Spleen (tissue), 7 donors: ENCODE results near the gene UMPS.

ENCODE experiments used
- POLR2A ChIP-seq, 3 donors: fragments of 450-650 bp; IDR thresholded peaks; one replicate each; pipeline ENCODE4 v1.5.1; 2017; ENCODE audit warnings: antibody characterized with exemption in 3 of 3, mild to moderate bottlenecking in 1 of 3
- TF ChIP-seq, protein P1 (sequence below), 11 experiments: fragments of 200-600 bp in 7 of 11; fragments of 450-650 bp in 4 of 11; sonication (generic) in 4 of 11; IDR thresholded peaks in 8 of 11; conservative IDR thresholded peaks in 3 of 11; 1 replicate in 7 of 11; 2 replicates in 4 of 11; pipeline versions ENCODE4 v1.4.0 to v1.8.0; 2016 to 2021; ENCODE audit warnings: antibody characterized with exemption in 11 of 11, inconsistent platforms in 4 of 11, mild to moderate bottlenecking in 1 of 11
- donor health status: DM: no; HTN: no; CAD: no; lungs with moderate emphysema.
- donor health status: DM: no; HTN: no; CAD: no.
- donor health status: DM: no; HTN: no; CAD: no.

DNA sequence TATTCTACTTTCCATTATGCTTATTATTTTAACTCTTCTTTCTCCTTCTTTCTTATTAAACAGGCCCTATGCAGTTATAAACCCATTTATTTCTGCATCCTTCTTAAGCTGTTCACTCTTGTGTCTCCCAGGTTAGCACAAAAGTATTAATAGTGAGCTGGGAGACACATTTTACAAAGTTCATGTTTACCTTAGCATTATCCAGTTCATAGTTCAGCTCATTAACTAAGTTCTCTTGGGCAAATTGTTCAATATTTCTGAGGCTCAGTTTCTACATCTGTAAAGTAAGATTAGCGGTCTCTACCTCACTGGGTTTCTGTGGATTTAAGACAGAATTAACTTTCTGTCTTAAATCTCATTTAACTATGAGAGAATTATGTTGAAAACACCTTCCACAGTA lies 31.2 kb upstream of the UMPS start:
- TF ChIP-seq, protein P1, sequence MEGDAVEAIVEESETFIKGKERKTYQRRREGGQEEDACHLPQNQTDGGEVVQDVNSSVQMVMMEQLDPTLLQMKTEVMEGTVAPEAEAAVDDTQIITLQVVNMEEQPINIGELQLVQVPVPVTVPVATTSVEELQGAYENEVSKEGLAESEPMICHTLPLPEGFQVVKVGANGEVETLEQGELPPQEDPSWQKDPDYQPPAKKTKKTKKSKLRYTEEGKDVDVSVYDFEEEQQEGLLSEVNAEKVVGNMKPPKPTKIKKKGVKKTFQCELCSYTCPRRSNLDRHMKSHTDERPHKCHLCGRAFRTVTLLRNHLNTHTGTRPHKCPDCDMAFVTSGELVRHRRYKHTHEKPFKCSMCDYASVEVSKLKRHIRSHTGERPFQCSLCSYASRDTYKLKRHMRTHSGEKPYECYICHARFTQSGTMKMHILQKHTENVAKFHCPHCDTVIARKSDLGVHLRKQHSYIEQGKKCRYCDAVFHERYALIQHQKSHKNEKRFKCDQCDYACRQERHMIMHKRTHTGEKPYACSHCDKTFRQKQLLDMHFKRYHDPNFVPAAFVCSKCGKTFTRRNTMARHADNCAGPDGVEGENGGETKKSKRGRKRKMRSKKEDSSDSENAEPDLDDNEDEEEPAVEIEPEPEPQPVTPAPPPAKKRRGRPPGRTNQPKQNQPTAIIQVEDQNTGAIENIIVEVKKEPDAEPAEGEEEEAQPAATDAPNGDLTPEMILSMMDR (IDR thresholded peaks at IDR 0.05 in 8 of 11, conservative IDR thresholded peaks at IDR 0.05 in 3 of 11) = no peak
- no peak for TF ChIP-seq POLR2A (IDR thresholded peaks at IDR 0.05)
